SK-N-SH (cell line): ENCODE data around the gene IPO11.

Source experiments
- CHD2 ChIP-seq: fragments of 150-350 bp; IDR thresholded peaks from 2 replicates; pipeline ENCODE4 v1.6.1; 2018; ENCODE audit warnings: low read length; ENCODE audit not compliant: partially characterized antibody
- CTCF ChIP-seq: fragments of 200-600 bp; sonication (generic); IDR thresholded peaks from 2 replicates; pipeline ENCODE4 v1.6.1; 2017; ENCODE audit warnings: antibody characterized with exemption, mild to moderate bottlenecking, moderate library complexity
- EP300 ChIP-seq, 2 experiments: IDR thresholded peaks; 2 replicates each; pipeline versions ENCODE4 v1.4.0 to v1.6.1; 2012; ENCODE audit warnings: borderline replicate concordance in 1 of 2, low read depth in 1 of 2, low read length in 1 of 2
- EZH2phosphoT487 ChIP-seq: fragments of 200-600 bp; sonication (generic); IDR thresholded peaks from 2 replicates; pipeline ENCODE4 v1.6.1; 2017; ENCODE audit warnings: low read depth, mixed run types, mild to moderate bottlenecking, antibody characterized with exemption, moderate library complexity, borderline replicate concordance
- FOXJ3 ChIP-seq: sonication (generic); formaldehyde crosslinking; IDR thresholded peaks from 2 replicates; pipeline ENCODE4 v1.5.1; 2020; ENCODE audit warnings: mild to moderate bottlenecking, missing genetic modification reagents
- MXI1 ChIP-seq: IDR thresholded peaks from 2 replicates; pipeline ENCODE4 v1.6.1; 2012; ENCODE audit warnings: mild to moderate bottlenecking, low read depth, low read length, improper control_type of control experiment
- NRF1 ChIP-seq: IDR thresholded peaks from 2 replicates; pipeline ENCODE4 v1.6.1; 2012; ENCODE audit warnings: low read depth, mild to moderate bottlenecking, low read length
- POLR2AphosphoS5 ChIP-seq: IDR thresholded peaks from 2 replicates; pipeline ENCODE4 v1.6.1; 2012; ENCODE audit warnings: low read depth, low read length
- REST ChIP-seq: IDR thresholded peaks from 2 replicates; pipeline ENCODE4 v1.6.1; 2012; ENCODE audit warnings: mild to moderate bottlenecking, low read depth, low read length, moderate library complexity
- TCF12 ChIP-seq: IDR thresholded peaks from 2 replicates; pipeline ENCODE4 v1.4.0; 2012
- TF ChIP-seq, protein P1 (sequence below): fragments of 150-350 bp; IDR thresholded peaks from 2 replicates; pipeline ENCODE4 v1.6.1; 2017; ENCODE audit warnings: antibody characterized with exemption, low read length, low read depth, borderline replicate concordance

GRCh38 chr5:62448528-62448927, 36.0 kb downstream of the IPO11 start:
- TF ChIP-seq, protein P1, sequence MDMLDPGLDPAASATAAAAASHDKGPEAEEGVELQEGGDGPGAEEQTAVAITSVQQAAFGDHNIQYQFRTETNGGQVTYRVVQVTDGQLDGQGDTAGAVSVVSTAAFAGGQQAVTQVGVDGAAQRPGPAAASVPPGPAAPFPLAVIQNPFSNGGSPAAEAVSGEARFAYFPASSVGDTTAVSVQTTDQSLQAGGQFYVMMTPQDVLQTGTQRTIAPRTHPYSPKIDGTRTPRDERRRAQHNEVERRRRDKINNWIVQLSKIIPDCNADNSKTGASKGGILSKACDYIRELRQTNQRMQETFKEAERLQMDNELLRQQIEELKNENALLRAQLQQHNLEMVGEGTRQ: no peak
- no peak for TF ChIP-seq TCF12
- TF ChIP-seq FOXJ3 (CRISPR knock-in tag): no peak
- no peak for TF ChIP-seq POLR2AphosphoS5
- no peak for TF ChIP-seq MXI1
- no peak for TF ChIP-seq CHD2
- no peak for TF ChIP-seq NRF1
- no peak for TF ChIP-seq CTCF
- no peak for TF ChIP-seq EZH2phosphoT487
- TF ChIP-seq REST: no peak
- TF ChIP-seq EP300 (IDR thresholded peaks at IDR 0.05; ENCODE audit: borderline replicate concordance in 1 of 2, low read depth in 1 of 2, low read length in 1 of 2): no peak
